Measurements from ENCODE around the gene IL18R1. TPM values are rescaled to one million over a fixed set of nuclear protein-coding genes. Genes with fewer than 3 reads are reported as not detected.

Gene IL18R1
- total RNA-seq, 2 donors from 2014 or later = 17.4 to 31.7 TPM

GRCh38 chr2:102435741-102436140 is 80.1 kb downstream of the IL18R1 start:
- Mint-ChIP-seq H3K27me3 (no peaks in the 10 kb centered on the region), H3K4me3 (no peak overlapping the region), H3K4me1 (peaks cover 18% of the 10 kb centered on the region), H3K36me3 (ENCODE audit: low read depth) (peaks cover 6% of the 10 kb centered on the region), H3K27ac (peak overlapping the region; percentile 64)
- no peaks in the 10 kb centered on the region for H3K9me3 ChIP-seq (ENCODE audit: control insufficient read depth, low read length, poor library complexity, severe bottlenecking)
- DNase-seq (no peak), ATAC-seq (no peak)

GRCh38 chr2:102436323-102436722 is 80.7 kb downstream of the IL18R1 start:
- ATAC-seq (no peak), DNase-seq (no peak)
- Mint-ChIP-seq H3K27ac (peak overlapping the region; percentile 64), H3K27me3 (no peaks in the 10 kb centered on the region), H3K4me3 (no peak overlapping the region), H3K4me1 (peaks cover 16% of the 10 kb centered on the region), H3K36me3 (ENCODE audit: low read depth) (peaks cover 5% of the 10 kb centered on the region)
- H3K9me3 ChIP-seq (ENCODE audit: control insufficient read depth, low read length, poor library complexity, severe bottlenecking) = no peaks in the 10 kb centered on the region

GRCh38 chr2:102437122-102437521 is 81.5 kb downstream of the IL18R1 start:
- no peak overlapping the region for H3K27ac Mint-ChIP-seq
- H3K4me3 Mint-ChIP-seq = no peak overlapping the region
- DNase-seq (no peak), ATAC-seq (no peak)
- H3K9me3 ChIP-seq (ENCODE audit: control insufficient read depth, low read length, poor library complexity, severe bottlenecking) = no peaks in the 10 kb centered on the region
- H3K36me3 Mint-ChIP-seq (ENCODE audit: low read depth) = peaks cover 4% of the 10 kb centered on the region
- no peaks in the 10 kb centered on the region for H3K27me3 Mint-ChIP-seq
- peaks cover 14% of the 10 kb centered on the region for H3K4me1 Mint-ChIP-seq

GRCh38 chr2:102438111-102438510 is 82.5 kb downstream of the IL18R1 start:
- Mint-ChIP-seq H3K4me1 (peaks cover 19% of the 10 kb centered on the region), H3K27ac (no peak overlapping the region), H3K36me3 (ENCODE audit: low read depth) (peaks cover 4% of the 10 kb centered on the region), H3K4me3 (no peak overlapping the region), H3K27me3 (no peaks in the 10 kb centered on the region)
- H3K9me3 ChIP-seq (ENCODE audit: control insufficient read depth, low read length, poor library complexity, severe bottlenecking) = no peaks in the 10 kb centered on the region
- DNase-seq (no peak), ATAC-seq (no peak)

- ATAC-seq (no peak), DNase-seq (no peak)
- Mint-ChIP-seq H3K36me3 (ENCODE audit: low read depth) (peaks cover 4% of the 10 kb centered on the region), H3K4me1 (peaks cover 20% of the 10 kb centered on the region), H3K27me3 (no peaks in the 10 kb centered on the region), H3K27ac (no peak overlapping the region), H3K4me3 (no peak overlapping the region)
- no peaks in the 10 kb centered on the region for H3K9me3 ChIP-seq (ENCODE audit: control insufficient read depth, low read length, poor library complexity, severe bottlenecking)
These were observed 83.0 kb downstream of the IL18R1 start for GRCh38 chr2:102438578-102438977.

- Mint-ChIP-seq H3K4me1 (peaks cover 20% of the 10 kb centered on the region), H3K4me3 (no peak overlapping the region), H3K36me3 (ENCODE audit: low read depth) (peaks cover 4% of the 10 kb centered on the region), H3K27me3 (no peaks in the 10 kb centered on the region), H3K27ac (no peak overlapping the region)
- ATAC-seq (no peak), DNase-seq (no peak)
- H3K9me3 ChIP-seq (ENCODE audit: control insufficient read depth, low read length, poor library complexity, severe bottlenecking) = no peaks in the 10 kb centered on the region
These were observed 83.6 kb downstream of the IL18R1 start for GRCh38 chr2:102439065-102439695.

GRCh38 chr2:102442967-102443828 is 87.6 kb downstream of the IL18R1 start:
- peak overlapping the region; percentile 68 for H3K4me3 Mint-ChIP-seq
- ATAC-seq (peak; percentile 87), DNase-seq (peak in 1 of 3 donors; percentile 30)

GRCh38 chr2:102444233-102444632 is 88.6 kb downstream of the IL18R1 start:
- H3K9me3 ChIP-seq (ENCODE audit: control insufficient read depth, low read length, poor library complexity, severe bottlenecking) = no peaks in the 10 kb centered on the region
- Mint-ChIP-seq H3K4me1 (peaks cover 6% of the 10 kb centered on the region), H3K4me3 (no peak overlapping the region), H3K27me3 (no peaks in the 10 kb centered on the region), H3K27ac (no peak overlapping the region), H3K36me3 (ENCODE audit: low read depth) (no peaks in the 10 kb centered on the region)
- ATAC-seq = no peak
- no peak for DNase-seq

More at GRCh38 chr2:102442967-102443828, 87.6 kb downstream of the IL18R1 start:
- no peaks in the 10 kb centered on the region for H3K27me3 Mint-ChIP-seq
- no peaks in the 10 kb centered on the region for H3K36me3 Mint-ChIP-seq (ENCODE audit: low read depth)
- H3K27ac Mint-ChIP-seq = no peak overlapping the region
- no peaks in the 10 kb centered on the region for H3K9me3 ChIP-seq (ENCODE audit: control insufficient read depth, low read length, poor library complexity, severe bottlenecking)
- H3K4me1 Mint-ChIP-seq = peaks cover 6% of the 10 kb centered on the region

- DNase-seq = no peak
- no peaks in the 10 kb centered on the region for H3K27me3 Mint-ChIP-seq
- H3K4me3 Mint-ChIP-seq = no peak overlapping the region
These were observed 91.3 kb downstream of the IL18R1 start for GRCh38 chr2:102446936-102447335.

More at GRCh38 chr2:102446936-102447335, 91.3 kb downstream of the IL18R1 start:
- H3K9me3 ChIP-seq (ENCODE audit: control insufficient read depth, low read length, poor library complexity, severe bottlenecking) = no peaks in the 10 kb centered on the region
- Mint-ChIP-seq H3K27ac (no peak overlapping the region), H3K36me3 (ENCODE audit: low read depth) (no peaks in the 10 kb centered on the region), H3K4me1 (peaks cover 6% of the 10 kb centered on the region)
- no peak for ATAC-seq

Other genes starting within 250 kb of the IL18R1 start
- gene IL1R1, start 213.1 kb upstream of the IL18R1 start, total RNA-seq = 10 to 100 TPM; 14.3 to 16.5 TPM
- gene IL1RL2, start 168.8 kb upstream of the IL18R1 start, total RNA-seq = not detected
- gene IL1RL1, start 44.2 kb upstream of the IL18R1 start, total RNA-seq = under 1 TPM; 0.60 to 0.99 TPM
- gene IL18RAP, start 67.4 kb downstream of the IL18R1 start, total RNA-seq = 1 to 10 TPM; 6.0 to 8.8 TPM
- gene SLC9A4, start 117.4 kb downstream of the IL18R1 start, total RNA-seq = under 1 TPM; 0.12 to 0.18 TPM

All from T-helper 17 cell (primary cell).